ENCODE data around the gene KIF26B.
"Not testable (repeated sequence)": the region's sequence is repeated elsewhere in the genome, so short reads cannot be mapped to it uniquely, and the experiment has no call there.

The KIF26B gene

DNA sequence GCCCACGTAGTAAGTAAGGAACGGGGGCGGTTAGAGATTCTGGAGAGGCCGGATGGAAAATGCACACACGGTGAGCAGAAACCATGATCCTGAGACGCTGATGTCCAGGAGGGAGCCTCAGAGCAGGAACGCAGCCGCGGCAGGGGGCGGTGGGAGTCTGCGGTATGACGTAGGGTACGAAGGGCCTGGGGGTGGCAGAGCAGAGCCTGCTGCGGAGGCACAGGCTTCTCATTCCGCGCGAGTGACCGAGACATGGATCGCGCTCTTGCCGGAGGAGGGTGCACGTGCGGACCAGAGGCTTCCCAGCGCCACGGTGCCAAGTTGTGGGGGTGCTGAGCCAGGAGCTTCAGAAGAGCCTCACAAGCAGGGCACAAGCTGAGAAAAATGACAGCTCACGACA lies 176.2 kb downstream of the KIF26B start:
- no peak for DNase-seq

DNA sequence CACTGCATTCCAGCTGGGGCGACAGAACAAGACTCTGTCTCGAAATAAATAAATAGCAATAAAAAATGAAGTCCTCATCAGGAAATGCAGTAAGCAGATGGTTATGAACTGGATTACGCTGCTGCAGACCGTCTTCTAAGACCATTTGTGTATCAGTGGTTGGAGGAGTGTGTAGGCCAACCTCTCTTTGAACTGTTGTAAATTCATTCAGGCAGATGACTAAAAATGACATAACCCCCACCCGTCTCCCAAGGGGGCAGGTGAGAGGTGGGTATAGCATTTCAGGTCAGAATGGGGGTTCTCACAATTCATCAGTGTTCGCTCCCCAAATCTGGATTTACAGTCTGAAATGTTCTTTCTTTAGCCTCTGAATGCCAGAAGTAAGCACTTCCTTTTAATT lies 177.3 kb downstream of the KIF26B start:
- no peak for DNase-seq

DNA sequence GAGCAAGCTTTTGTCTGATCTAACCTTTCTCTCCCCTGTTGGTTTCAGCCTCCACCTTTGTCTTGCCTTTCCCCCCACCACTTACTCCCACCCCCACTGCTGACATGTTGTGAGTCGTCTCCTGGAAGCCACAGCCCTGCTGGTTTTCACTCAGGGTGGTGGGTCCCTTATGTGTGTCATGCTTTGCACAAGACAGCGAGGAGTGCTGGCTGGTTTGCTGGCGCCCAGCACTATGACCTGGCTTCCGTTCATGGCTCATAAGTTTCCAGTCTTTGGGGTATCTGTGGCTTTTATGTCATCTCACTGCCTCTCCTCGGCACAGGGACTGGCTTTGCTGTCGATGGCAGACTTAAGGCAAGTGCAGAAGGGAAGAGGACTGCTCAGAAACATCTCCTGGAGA lies 177.7 kb downstream of the KIF26B start:
- DNase-seq = no peak

DNA sequence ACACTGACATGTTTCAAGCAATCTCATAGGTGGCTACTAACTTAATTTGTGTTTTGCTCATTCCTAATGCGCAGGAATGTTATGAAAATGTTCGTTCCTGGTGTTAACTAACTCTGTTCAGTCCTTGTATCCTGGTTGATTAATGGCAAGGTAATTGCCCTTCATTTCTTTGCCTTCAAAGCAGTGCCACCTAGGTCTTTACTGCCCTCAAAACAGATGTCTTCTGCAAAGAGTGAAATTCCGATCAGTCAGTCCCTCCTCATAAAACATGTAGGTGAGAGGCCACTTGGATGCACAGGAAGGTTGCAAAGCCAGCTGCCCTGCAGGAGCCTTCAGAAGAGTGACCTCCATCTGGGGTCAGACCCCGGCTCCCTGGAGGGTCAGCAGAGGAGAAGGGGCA lies 179.4 kb downstream of the KIF26B start:
- DNase-seq = no peak

DNA sequence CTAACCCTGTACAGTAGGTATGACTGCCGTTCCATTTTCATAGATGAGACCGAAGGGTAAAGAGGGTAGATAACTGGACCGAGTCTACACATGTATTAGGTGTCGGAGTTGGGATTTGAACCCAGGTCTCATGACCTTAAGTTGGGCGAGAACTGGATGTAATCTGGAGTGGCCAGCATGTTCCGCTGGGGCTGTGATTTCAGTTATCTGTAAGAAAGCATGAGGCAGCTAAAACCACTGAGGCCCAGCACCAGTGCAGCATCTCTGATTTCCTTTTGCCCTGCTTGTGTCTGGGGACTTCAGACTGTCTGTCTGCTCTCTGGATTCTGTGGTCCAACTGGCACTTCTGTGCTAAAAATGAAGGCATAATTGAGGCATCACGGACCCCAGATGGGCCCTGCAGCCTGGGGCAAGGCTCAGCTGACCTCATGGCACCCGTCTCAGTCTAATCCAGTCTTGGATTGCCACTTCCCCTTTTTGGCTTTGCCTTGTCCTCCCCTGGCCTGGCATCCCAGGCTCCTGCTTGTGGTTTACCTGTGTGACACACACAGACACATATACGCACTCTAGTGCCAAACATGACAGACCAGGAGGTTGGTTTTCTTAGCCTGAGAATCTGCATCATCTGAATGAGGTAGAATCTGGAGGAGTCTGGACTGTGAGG lies 180.2 kb downstream of the KIF26B start:
- DNase-seq = no peak

DNA sequence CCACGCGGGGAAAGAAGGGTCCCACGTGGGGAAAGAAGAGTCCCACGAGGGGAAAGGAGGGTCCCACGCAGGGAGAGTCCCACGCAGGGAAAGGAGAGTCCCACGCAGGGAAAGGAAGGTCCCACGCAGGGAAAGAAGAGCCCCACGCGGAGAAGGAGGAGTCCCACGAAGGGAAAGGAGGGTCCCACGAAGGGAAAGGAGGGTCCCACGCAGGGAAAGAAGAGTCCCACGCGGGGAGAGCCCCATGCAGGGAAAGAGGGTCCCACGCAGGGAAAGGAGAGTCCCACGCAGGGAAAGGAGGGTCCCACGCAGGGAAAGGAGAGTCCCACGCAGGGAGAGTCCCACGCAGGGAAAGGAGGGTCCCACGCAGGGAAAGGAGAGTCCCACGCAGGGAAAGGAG lies 180.9 kb downstream of the KIF26B start:
- DNase-seq = not testable (repeated sequence)

DNA sequence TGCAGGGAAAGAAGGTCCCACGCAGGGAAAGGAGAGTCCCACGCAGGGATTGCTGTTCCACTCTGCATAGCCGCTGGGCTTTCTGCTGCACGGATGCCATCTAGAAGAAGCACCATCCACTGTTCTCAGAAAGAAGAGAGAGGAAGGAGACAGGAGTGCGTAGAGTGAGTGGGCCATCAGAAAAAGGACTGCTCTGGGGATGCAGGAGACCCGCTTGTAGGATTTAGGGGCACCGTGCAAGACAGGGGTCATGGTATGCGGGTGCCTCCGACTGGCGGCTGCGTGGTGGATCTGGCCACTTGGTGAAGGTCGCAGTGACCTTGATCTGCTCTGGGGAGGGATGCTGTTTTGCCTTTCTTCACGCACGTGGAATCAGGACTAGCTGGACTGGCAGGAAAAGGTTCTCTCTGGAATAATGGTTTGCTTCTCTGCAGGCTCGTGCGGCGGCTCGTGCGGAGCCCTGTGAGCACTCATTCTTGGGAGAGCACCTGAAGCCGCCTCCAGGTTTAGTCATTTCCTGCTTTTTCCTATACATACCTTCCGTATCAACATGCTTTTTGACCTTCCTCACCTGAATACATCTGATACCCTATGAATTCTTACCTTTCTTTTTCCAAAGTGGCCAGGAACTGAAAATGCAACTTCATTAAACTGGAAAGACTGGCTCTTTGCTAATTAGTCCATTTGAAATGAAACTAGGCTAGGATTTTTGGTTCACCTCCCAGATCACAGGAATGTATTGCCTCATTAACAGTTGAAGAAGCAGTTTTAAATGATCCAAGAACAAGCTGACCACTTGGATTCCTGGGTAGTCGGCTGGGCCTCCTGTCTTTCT lies 181.6 kb downstream of the KIF26B start:
- no peak for DNase-seq

DNA sequence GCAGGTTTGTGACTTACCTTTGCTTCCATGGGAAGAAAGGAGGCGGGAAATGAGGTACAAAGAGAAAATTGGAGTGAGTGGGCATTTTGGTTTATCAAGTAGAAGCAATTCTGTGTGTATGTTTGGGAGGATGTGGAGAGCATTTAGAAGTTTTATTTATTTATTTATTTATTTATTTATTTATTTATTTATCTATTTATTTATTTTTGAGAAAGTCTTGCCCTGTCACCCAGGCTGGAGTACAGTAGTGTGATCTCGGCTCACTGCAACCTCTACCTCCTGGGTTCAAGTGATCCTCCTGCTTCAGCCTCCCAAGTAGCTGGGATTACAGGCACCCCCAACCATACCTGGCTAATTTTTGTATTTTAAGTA lies 182.2 kb downstream of the KIF26B start:
- not testable (repeated sequence) for DNase-seq

DNA sequence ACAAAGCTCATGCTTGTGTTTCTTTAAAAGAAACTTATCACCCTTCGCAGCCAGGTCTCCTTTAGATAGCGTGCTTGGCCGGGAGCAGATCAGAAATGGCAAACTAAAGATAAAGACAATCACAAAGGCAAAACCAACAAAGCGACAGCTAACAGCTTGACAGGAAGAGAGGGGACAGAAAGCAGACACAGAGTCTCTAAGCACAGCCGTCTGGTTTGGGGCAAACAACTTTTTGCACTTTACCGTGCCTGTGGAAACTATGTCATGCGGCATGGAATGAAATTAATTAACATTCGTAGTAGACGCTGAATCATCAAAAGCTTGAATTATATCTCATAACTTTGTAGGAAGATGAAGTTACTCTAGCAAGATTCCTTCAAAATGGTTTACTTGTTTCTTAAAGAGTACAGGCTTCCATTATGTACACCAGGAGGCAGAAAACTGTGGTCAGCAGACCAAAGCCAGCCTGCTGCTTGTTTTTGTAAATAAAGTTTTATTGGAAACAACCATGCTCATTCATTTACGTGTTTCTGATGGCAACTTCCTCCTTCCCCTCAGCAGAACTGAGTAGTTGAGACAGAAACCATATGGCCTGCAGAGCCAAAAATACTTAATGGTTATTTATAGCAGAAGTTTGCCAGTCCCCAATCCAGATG lies 183.2 kb downstream of the KIF26B start:
- no peak for DNase-seq

DNA sequence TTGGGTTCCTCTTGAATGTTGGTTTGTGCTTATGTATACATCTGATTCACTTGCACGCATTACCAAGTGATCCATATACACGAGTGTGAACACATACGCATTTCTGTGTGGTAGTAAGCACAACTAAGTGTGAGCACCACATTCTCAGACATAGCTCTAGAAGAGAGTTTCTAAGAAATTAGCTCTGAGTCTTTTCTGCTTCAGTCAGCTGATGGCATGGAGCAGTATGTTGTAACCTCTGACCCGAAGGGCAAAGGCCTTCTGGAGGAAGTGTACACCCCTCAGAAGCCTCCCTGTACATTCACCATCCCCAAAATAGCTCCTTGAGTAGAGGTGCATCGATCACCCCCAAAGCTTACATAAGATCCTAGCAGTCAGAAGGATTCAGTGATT lies 183.7 kb downstream of the KIF26B start:
- no peak for DNase-seq

DNA sequence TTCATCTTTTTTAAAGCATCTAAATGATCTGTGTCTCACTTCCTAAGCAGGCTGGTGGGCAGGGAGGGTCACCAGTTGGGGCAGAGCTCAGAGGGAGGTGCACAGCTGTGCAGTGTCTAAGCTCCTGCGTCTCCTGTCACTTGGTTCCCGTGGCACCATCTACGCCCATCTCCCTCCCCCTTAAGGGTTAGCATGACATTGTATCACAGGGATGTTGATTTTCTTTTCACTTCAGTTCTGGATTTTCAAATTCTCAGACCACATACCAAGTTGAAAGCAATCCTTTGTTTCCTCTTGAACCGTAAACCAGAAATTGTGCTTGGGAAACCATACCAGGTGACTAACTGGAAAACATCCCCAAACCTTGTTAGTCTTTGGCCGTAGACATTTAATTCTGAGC lies 187.0 kb downstream of the KIF26B start:
- DNase-seq = no peak

DNA sequence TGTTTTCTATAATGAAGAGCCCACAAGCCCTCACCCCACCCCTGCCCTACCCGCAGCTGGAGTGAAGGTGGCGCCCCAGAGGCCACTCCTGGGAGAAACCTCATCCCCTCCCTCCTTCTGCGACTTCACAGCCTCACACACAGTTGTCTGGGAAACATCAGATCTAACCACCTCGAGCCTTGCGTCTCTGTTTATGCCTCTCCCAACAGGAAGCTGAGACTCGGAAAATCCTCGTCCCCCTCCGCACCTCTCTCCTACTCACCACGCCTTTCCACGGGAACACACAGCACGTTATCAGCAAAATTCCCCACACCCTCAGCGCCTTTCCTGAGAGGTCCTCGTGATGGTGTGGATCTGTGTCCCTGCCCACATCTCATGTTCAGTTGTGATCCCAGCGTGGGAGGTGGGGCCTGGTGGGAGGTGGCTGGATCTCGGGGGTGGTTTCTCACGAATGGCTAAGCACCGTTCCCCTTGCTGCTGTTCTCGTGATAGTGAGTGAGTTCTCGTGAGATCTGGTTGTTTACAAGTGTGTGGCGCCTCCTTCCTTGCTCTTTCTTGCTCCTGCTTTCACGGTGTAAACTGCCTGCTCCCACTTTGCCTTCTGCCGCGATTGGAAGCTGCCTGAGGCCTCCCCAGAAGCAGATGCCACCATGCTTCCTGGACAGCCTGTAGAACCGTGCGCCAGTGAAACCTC lies 190.6 kb downstream of the KIF26B start:
- DNase-seq = no peak

DNA sequence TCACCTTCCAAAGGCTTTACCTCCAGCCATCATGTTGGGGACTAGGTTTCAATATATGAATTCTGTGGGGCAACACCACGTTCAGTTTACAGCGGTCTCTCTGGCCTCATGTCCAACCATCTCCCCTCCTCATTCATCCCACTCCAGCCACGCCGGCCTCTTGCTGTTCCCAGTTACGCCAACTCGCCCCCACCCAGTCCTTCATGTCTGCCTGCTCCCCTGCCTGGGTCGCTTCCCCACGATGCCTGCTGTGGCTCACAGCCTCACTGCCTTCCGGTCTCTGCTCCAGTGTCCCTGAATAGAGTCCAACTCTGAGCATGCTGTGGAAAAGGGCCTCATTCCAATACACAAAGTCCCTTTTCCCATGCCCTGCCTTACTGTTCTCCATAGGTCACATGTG lies 193.8 kb downstream of the KIF26B start:
- DNase-seq = no peak

DNA sequence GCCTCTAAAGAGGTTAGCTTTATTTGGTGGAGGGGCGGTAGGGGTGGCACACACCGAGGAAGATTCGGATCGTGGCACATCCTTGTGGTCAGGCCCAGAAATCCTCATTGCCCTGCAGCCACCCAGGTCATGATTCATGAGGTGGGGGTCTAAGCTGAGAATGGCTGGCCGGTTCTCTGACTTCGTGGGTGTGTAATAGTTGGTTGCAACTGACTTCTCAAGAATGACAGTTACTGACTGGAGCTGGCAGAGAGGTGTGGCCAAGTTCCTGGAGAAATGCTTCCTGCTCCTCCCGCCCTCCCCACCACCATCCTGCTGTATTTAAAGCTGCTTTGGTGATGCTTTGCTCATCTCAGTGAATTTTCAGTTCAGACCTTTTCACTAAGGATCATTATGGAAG lies 198.6 kb downstream of the KIF26B start:
- no peak for DNase-seq

DNA sequence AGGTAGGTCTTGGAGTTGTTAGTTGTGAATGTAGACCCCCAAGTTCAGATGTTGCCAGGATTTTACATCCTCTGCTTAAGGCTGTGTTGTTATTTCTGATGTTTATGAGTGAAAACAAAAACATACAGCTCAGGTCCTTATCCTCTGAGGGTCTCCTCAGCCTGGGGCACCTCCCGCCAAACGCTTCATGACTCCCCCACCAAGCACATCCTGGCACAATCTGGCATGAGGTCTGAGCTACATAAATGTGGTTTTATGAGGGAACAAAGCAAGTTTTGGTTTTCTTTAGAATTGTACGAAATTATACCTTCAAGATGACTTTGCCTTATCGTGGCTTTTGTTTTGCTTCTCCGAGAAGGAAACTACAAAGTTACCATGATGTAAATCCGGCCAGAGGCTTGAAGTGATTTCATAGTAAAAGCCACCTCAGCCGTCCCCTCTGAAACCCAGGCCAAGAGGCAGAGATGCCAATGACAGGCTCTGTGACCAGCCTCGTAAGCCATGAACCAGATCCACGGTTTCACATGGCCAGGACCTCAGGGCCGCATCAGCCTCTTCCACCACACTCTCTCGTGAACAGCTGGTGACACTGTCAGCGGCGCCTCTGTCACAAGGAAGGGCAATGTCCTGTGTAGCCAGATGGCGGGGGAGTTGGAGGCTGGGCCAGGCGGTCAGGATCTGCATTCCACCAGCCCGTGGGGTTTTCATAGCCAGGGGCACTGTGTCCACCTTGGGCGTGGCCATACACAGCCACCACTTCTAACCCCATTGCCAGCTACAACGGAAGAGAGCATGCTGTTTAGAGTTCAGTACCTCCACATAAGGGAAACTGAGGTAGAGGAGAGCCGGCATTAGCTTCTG lies 199.4 kb downstream of the KIF26B start:
- DNase-seq = no peak

DNA sequence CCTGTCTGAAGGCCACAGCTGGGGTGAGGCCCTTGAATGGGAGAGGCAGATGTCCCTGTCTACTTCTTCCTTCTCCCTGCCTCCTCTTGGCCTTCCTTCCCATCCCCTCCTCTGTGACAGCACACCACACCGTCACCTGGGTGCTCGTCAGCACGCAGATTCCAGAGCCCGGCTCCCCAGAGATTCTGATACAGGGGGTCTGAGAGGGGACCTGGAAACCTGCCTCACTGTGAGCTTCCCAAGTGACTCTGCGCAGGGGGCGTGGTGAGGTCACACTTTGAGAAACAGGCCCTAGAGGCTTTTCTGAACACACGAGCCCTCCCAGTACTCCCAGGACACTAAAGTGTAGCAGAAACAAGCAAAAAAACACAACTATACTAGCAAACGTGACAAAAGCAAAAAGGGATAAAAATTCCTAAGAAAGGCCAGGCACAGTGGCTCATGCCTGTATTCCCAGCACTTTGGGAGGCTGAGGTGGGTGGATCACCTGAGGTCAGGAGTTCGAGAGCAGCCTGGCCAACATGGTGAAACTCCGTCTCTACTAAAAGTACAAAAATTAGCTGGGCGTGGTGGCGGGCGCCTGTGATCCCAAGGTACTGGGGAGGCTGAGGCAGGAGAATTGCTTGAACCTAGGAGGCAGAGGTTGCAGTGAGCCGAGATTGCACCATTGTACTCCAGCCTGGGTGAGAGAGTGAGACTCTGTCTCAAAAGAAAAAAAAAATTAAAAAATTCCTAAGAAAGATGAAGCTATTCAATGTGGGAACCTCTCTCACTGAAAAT lies 201.3 kb downstream of the KIF26B start:
- DNase-seq = not testable (repeated sequence)

DNA sequence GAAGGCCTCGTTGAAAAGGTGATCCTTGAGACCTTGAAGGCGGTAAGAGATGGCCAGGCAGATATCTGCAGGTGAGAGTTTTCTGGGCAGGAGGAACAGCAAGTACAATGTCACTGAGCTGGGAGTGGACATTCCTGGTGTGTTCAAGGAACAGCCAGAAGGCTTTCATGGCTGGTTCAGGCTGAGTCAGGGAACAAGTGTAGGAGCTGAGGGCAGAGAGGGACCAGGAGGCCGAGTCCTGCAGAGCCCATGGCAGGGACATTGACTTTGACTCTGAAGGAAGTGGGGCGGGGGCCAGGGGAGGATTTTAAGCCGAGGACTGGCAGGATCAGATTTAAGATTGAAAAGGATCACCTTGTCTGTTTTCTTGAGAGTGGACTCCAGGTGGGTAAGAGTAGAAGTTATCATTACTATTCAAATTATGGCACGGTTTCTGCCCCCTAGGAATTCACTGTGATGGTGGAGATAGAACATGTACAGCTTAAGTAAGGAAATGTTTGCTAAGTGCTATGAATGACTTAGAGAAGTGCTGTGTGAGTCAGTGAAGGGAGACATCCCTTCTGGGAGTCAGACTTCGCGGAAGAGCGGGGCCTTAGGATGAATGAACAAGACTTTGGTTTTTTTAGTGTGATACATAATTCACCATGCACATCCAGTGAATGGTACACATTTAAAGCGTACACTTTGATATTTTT lies 202.3 kb downstream of the KIF26B start:
- DNase-seq = no peak

DNA sequence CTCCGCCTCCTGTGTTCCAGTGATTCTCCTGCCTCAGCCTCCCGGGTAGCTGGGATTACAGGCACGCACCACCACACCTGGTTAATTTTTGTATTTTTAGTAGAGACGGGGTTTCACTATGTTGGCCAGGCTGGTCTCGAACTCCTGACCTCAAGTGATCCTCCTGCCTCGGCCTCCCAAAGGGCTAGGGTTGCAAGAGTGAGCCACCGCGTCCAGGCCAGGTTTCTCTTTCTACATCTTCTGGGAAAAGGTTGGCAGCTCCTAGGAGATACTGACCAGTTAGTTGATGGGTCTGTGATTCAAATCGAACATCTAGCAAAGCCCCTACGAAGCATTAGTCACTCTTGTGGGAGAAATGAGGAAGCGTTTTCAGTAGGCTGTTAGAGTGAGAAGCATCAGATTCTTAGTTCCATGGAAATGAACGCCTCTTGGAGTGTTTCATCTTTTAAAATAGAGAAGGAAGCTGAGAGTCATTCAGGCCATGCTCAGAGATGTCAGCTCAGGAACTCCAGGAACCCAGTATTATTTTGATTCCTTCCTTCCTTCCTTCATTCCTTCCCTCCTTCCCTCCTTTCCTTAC lies 204.4 kb downstream of the KIF26B start:
- DNase-seq = not testable (repeated sequence)

DNA sequence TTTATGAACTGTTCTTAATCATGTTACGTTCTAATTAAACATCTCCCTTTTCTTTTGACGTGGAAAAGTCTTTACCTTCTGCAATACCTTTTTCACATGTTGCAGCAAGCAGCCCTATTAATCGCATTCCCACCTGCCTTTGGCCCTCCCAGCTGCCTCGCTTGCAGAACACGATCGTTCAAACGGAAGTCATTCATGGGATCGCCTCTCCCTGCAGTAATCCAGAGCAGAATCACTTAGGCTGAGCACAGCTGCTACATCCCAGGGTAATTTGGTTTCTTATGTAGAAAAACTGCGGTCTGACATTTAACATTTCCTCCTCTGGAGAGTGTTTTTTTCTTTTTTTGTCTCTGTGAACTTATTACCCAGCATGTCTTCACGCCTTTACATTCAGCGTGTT lies 206.3 kb downstream of the KIF26B start:
- DNase-seq = no peak

DNA sequence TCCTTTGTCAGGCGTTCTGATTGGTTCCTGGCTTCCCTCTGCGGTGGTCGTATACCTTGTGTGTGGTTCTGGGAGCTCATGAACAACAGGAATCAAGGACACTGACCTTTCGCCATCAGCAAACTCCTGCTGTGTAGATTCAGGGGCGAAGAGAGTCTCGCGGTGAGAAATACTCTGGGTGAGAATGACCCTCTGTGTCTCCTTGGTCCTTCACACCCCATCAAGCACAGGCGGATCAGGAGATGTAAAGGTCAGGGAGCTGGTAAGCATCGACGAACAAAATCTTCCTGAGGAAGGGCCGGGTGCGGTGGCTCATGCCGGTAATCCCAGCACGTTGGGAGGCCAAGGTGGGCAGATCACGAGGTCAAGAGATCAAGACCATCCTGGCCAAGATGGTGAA lies 207.2 kb downstream of the KIF26B start:
- DNase-seq = no peak

Data from CD4-positive, alpha-beta T cell treated with Interleukin-21 for 1 hour (primary cell).